B cell (primary cell): ENCODE data around the gene PTGS2. TPM values are rescaled to one million over a fixed set of nuclear protein-coding genes. Genes with fewer than 3 reads are reported as not detected.

ENCODE experiments used
- ATAC-seq: fragments of 200-7000 bp; cut with Tn5 transposase; one replicate; pipeline ENCODE4 v1.10.0; 2021; ENCODE audit warnings: low read depth, mild to moderate bottlenecking, moderate number of reproducible peaks, moderate library complexity
- CTCF ChIA-PET: fragments of 350-600 bp; sonication (Branson Sonifier 250); formaldehyde crosslinking; loops from one replicate; lab custom pipeline; 2021; ENCODE audit warnings: antibody characterized with exemption, inconsistent platforms; lab: Charles Lee
- POLR2A ChIA-PET: fragments of 350-600 bp; sonication (Branson Sonifier 250); formaldehyde crosslinking; loops from one replicate; lab custom pipeline; 2021; ENCODE audit warnings: antibody characterized with exemption; lab: Charles Lee
- DNase-seq: peaks from one replicate; pipeline ENCODE4 v3.0.0; 2013
- H2AFZ ChIP-seq: 2 replicates; pipeline ENCODE4 v1.6.1; 2012; ENCODE audit warnings: mild to moderate bottlenecking, low read depth, low read length; ENCODE audit not compliant: insufficient read depth, poor library complexity, severe bottlenecking
- H3K27ac ChIP-seq, 2 donors: 1 replicate in 1 of 2; 2 replicates in 1 of 2; pipeline ENCODE4 v1.5.1; 2012 to 2013; ENCODE audit warnings: low read length in 2 of 2, mild to moderate bottlenecking in 2 of 2, moderate library complexity in 1 of 2
- H3K27me3 ChIP-seq, 4 experiments: fragments of 200-600 bp in 1 of 4; sonication (generic) in 1 of 4; replicated peaks in 1 of 4; 1 replicate in 2 of 4; 2 replicates in 2 of 4; pipeline versions ENCODE4 v1.6.1 to v1.7.0; 2013 to 2016; ENCODE audit warnings: low read length in 3 of 4, mild to moderate bottlenecking in 2 of 4, mixed read lengths in 1 of 4, moderate library complexity in 1 of 4; ENCODE audit not compliant: insufficient read depth in 4 of 4, control insufficient read depth in 3 of 4; ENCODE audit errors: control extremely low read depth in 1 of 4
- H3K36me3 ChIP-seq, 2 experiments: replicated peaks in 1 of 2; 1 replicate in 1 of 2; 2 replicates in 1 of 2; pipeline versions ENCODE4 v1.6.1 to v1.7.1; 2013; ENCODE audit warnings: low read length in 1 of 2; ENCODE audit not compliant: insufficient read depth in 2 of 2, control insufficient read depth in 1 of 2; ENCODE audit errors: control extremely low read depth in 1 of 2, extremely low read depth in 1 of 2
- H3K4me1 ChIP-seq, 2 donors: fragments of 200-600 bp in 1 of 2; sonication (generic) in 1 of 2; 1 replicate in 1 of 2; 2 replicates in 1 of 2; pipeline versions ENCODE4 v1.5.1 to v1.6.1; 2013 to 2017; ENCODE audit warnings: low read length in 2 of 2; ENCODE audit not compliant: control insufficient read depth in 2 of 2, insufficient read depth in 2 of 2
- H3K4me2 ChIP-seq: replicated peaks from 2 replicates; pipeline ENCODE3; 2012; ENCODE audit warnings: mild to moderate bottlenecking, low read depth, low read length; ENCODE audit not compliant: poor library complexity, severe bottlenecking
- H3K4me3 ChIP-seq, 5 experiments: fragments of 200-600 bp in 1 of 5; sonication (generic) in 1 of 5; 1 replicate in 3 of 5; 2 replicates in 2 of 5; pipeline versions ENCODE4 v1.5.1 to v1.7.0; 2011 to 2016; ENCODE audit warnings: low read length in 4 of 5, mild to moderate bottlenecking in 4 of 5, low read depth in 2 of 5, control low read depth in 1 of 5, moderate library complexity in 1 of 5; ENCODE audit not compliant: insufficient read depth in 1 of 5; ENCODE audit errors: control extremely low read depth in 1 of 5, extremely low read depth in 1 of 5
- H3K79me2 ChIP-seq: fragments of 200-600 bp; sonication (generic); one replicate; pipeline ENCODE4 v1.6.0; 2016; ENCODE audit warnings: low read length; ENCODE audit not compliant: control insufficient read depth, insufficient read depth
- H3K9ac ChIP-seq: fragments of 200-600 bp; sonication (generic); 2 replicates; pipeline ENCODE4 v1.6.1; 2017; ENCODE audit warnings: mild to moderate bottlenecking, low read length, moderate library complexity
- H3K9me3 ChIP-seq, 3 donors: one replicate each; pipeline versions ENCODE4 v1.6.1 to v1.7.1; 2013; ENCODE audit warnings: low read length in 2 of 3; ENCODE audit not compliant: control insufficient read depth in 2 of 3, insufficient read depth in 1 of 3; ENCODE audit errors: control extremely low read depth in 1 of 3
- H4K20me1 ChIP-seq: 2 replicates; pipeline ENCODE4 v1.6.0; 2012; ENCODE audit warnings: mild to moderate bottlenecking, low read length; ENCODE audit not compliant: insufficient read depth, control insufficient read depth, poor library complexity, severe bottlenecking
- H3K27ac Mint-ChIP-seq: one replicate; pipeline ENCODE4 v1.8.0; 2021; ENCODE audit warnings: mixed read lengths
- H3K27me3 Mint-ChIP-seq: one replicate; pipeline ENCODE4 v1.8.0; 2021; ENCODE audit warnings: mixed read lengths
- H3K4me1 Mint-ChIP-seq: one replicate; pipeline ENCODE4 v1.8.0; 2021; ENCODE audit warnings: mixed read lengths
- H3K4me3 Mint-ChIP-seq: one replicate; pipeline ENCODE4 v1.8.0; 2021; ENCODE audit warnings: mixed read lengths
- H3K9me3 Mint-ChIP-seq: one replicate; pipeline ENCODE4 v1.8.0; 2022; ENCODE audit warnings: mixed read lengths; ENCODE audit not compliant: insufficient read depth
- CTCF ChIP-seq: fragments of 200-600 bp; IDR thresholded peaks from one replicate; pipeline ENCODE4 v1.8.0; 2022; ENCODE audit warnings: antibody characterized with exemption, mild to moderate bottlenecking
- EZH2 ChIP-seq: IDR thresholded peaks from 2 replicates; pipeline ENCODE4 v1.6.1; 2012; ENCODE audit warnings: borderline replicate concordance, low read depth, mild to moderate bottlenecking, moderate library complexity, low read length; ENCODE audit not compliant: insufficient read depth, poor library complexity, severe bottlenecking
- WGBS: methylation state at CpG from one replicate; pipeline ENCODE4 v1.1.5; 2013; ENCODE audit warnings: missing lambda C conversion rate; ENCODE audit not compliant: insufficient coverage; 5-methylcytosine and 5-hydroxymethylcytosine counted together
- intact Hi-C: fragments of 100-400 bp; cut with micrococcal nuclease; formaldehyde crosslinking; loops from one replicate; pipeline ENCODE4 v1.10.0; 2022
- polyA plus RNA-seq: library from polyadenylated mRNA; depleted of rRNA; stranded (reverse); fragments of >200 nt; gene quantifications from 2 replicates; pipeline ENCODE4 v1.2.3, GENCODE V29; 2012
- total RNA-seq, 2 donors: library from RNA; stranded (reverse); fragments of 120-200 nt in 1 of 2; gene quantifications; 1 replicate in 1 of 2; 2 replicates in 1 of 2; pipeline versions ENCODE4 v1.2.3 to v1.2.4, GENCODE V29; 2013 to 2022

The PTGS2 gene
- total and polyA plus RNA-seq, 2 donors (not counting 1 experiment from before 2014, with no cell fraction given): 0.85 TPM; not detected in 1

GRCh38 chr1:186683652-186684410 is 3.6 kb upstream of the PTGS2 start:
- intact Hi-C loops: no loop called here
- no peaks in the 10 kb centered on the region for H4K20me1 ChIP-seq
- Mint-ChIP-seq H3K9me3 (peaks cover 2% of the 10 kb centered on the region), H3K4me3 (no peak overlapping the region), H3K27ac (no peak overlapping the region), H3K4me1 (peaks cover 15% of the 10 kb centered on the region), H3K27me3 (peaks cover 42% of the 10 kb centered on the region)
- POLR2A ChIA-PET: no interaction called here
- H3K9me3 ChIP-seq: peaks cover 0 to 1% (median 0%) of the 10 kb centered on the region in 3 donors
- DNase-seq (no peak), ATAC-seq (no peak)
- no peak overlapping the region for H3K4me3 ChIP-seq
- H3K4me1 ChIP-seq: peaks cover 11 to 15% of the 10 kb centered on the region in 2 donors
- no peaks in the 10 kb centered on the region for H3K79me2 ChIP-seq
- WGBS: no CpG with 5 or more reads among the region's 6 CpGs
- TF ChIP-seq EZH2: no peak
- no peak for TF ChIP-seq CTCF
- no peak overlapping the region for H3K27ac ChIP-seq
- no peak overlapping the region for H2AFZ ChIP-seq
- H3K4me2 ChIP-seq: no peak overlapping the region
- no peak overlapping the region for H3K9ac ChIP-seq
- CTCF ChIA-PET: interaction anchor here (1.6 kb wide), 1 partner anchor 198 kb away, joined by 3 read pairs; no protein-coding TSS in a partner anchor
- H3K36me3 ChIP-seq: no peaks in the 10 kb centered on the region
- H3K27me3 ChIP-seq: peaks cover 0 to 23% (median 11%) of the 10 kb centered on the region in 4 experiments

GRCh38 chr1:186682736-186683135 is 2.5 kb upstream of the PTGS2 start:
- POLR2A ChIA-PET: no interaction called here
- DNase-seq (no peak), ATAC-seq (no peak)
- no peak overlapping the region for H3K9ac ChIP-seq
- H2AFZ ChIP-seq: no peak overlapping the region
- intact Hi-C loops: no loop called here
- peaks cover 11 to 15% of the 10 kb centered on the region in 2 donors for H3K4me1 ChIP-seq
- no peak overlapping the region for H3K27ac ChIP-seq
- CTCF ChIA-PET: interaction anchor here (1.6 kb wide), 1 partner anchor 197 kb away, joined by 3 read pairs; no protein-coding TSS in a partner anchor
- H3K4me3 ChIP-seq: no peak overlapping the region
- H3K9me3 ChIP-seq: peaks cover 0 to 1% (median 0%) of the 10 kb centered on the region in 3 donors
- Mint-ChIP-seq H3K9me3 (peaks cover 2% of the 10 kb centered on the region), H3K27ac (no peak overlapping the region), H3K4me1 (peaks cover 15% of the 10 kb centered on the region), H3K4me3 (no peak overlapping the region), H3K27me3 (peaks cover 45% of the 10 kb centered on the region)
- H3K4me2 ChIP-seq: no peak overlapping the region
- no peak for TF ChIP-seq CTCF
- H3K79me2 ChIP-seq: no peaks in the 10 kb centered on the region
- H4K20me1 ChIP-seq: no peaks in the 10 kb centered on the region
- WGBS: no CpG with 5 or more reads among the region's 1 CpG
- no peaks in the 10 kb centered on the region for H3K36me3 ChIP-seq
- peaks cover 0 to 26% (median 13%) of the 10 kb centered on the region in 4 experiments for H3K27me3 ChIP-seq
